Heart right ventricle (tissue), 16 donors: ENCODE data around the gene LRRC70. TPM values are rescaled to one million over a fixed set of nuclear protein-coding genes. Genes with fewer than 3 reads are reported as not detected.
A peak's percentile ranks its signal among the peaks of the same experiment; 100 is the strongest.

Experiments used
- ATAC-seq, 8 donors: fragments of 200-7000 bp; cut with Tn5 transposase; one replicate each; pipeline ENCODE4 v1.9.1; 2020; ENCODE audit warnings: mild to moderate bottlenecking in 8 of 8, moderate library complexity in 8 of 8, moderate number of reproducible peaks in 1 of 8
- DNase-seq, 2 donors: peaks; one replicate each; pipeline ENCODE4 v3.0.0-alpha.2; 2020
- H3K27ac ChIP-seq, 10 donors: fragments of 200-600 bp; sonication (generic) in 2 of 10; one replicate each; pipeline versions ENCODE4 v1.5.0 to v1.8.0; 2020 to 2022; ENCODE audit warnings: mild to moderate bottlenecking in 3 of 10
- H3K27me3 ChIP-seq, 7 donors: fragments of 200-600 bp; one replicate each; pipeline ENCODE4 v1.8.0; 2021 to 2022; ENCODE audit warnings: mild to moderate bottlenecking in 2 of 7
- H3K36me3 ChIP-seq, 9 donors: fragments of 200-600 bp; sonication (generic) in 1 of 9; one replicate each; pipeline versions ENCODE4 v1.5.0 to v1.8.0; 2020 to 2022; ENCODE audit warnings: mild to moderate bottlenecking in 2 of 9
- H3K4me1 ChIP-seq, 9 donors: fragments of 200-600 bp; sonication (generic) in 1 of 9; one replicate each; pipeline versions ENCODE4 v1.5.0 to v1.8.0; 2020 to 2022; ENCODE audit warnings: mild to moderate bottlenecking in 4 of 9
- H3K4me3 ChIP-seq, 10 donors: fragments of 200-600 bp; sonication (generic) in 2 of 10; one replicate each; pipeline versions ENCODE4 v1.5.0 to v1.8.0; 2020 to 2022; ENCODE audit warnings: mild to moderate bottlenecking in 7 of 10, moderate library complexity in 2 of 10
- H3K9me3 ChIP-seq, 11 donors: fragments of 200-600 bp in 10 of 11; sonication (generic) in 2 of 11; one replicate each; pipeline versions ENCODE4 v1.5.0 to v1.8.0; 2013 to 2022; ENCODE audit warnings: mild to moderate bottlenecking in 2 of 11, control low read depth in 1 of 11, moderate library complexity in 1 of 11
- WGBS, 2 donors: extraction: QIAGEN DNeasy Blood & Tissue Kit; methylation state at CpG; one replicate each; pipeline ENCODE4 v1.1.7; 2013; ENCODE audit warnings: inconsistent platforms in 1 of 2; 5-methylcytosine and 5-hydroxymethylcytosine counted together
- intact Hi-C, 10 donors: fragments of 100-400 bp; cut with DNase I; formaldehyde crosslinking; loops; one replicate each; pipeline versions ENCODE4 v1.11.1 to v1.14.2; 2022
- polyA plus RNA-seq, 2 donors: library from polyadenylated mRNA; stranded (reverse); fragments of 200-250 nt; gene quantifications; one replicate each; pipeline ENCODE4 v1.2.3, GENCODE V29; 2013
- total RNA-seq, 10 donors: library from RNA; stranded (reverse); fragmentation: NEBNext Ultra II Directional in 3 of 10; extraction: Animal tissue kit (Norgen Biotek cat#: 25700) in 3 of 10; gene quantifications; one replicate each; pipeline versions ENCODE4 v1.2.1 to v1.2.4, GENCODE V29; 2021 to 2023
- TF ChIP-seq, protein P1 (sequence below), 9 donors: fragments of 200-600 bp; sonication (generic) in 2 of 9; IDR thresholded peaks; one replicate each; pipeline versions ENCODE4 v1.5.0 to v1.8.0; 2021 to 2022; ENCODE audit warnings: antibody characterized with exemption in 9 of 9, mild to moderate bottlenecking in 5 of 9, moderate library complexity in 1 of 9
- donor health status: Arrhythmogenic right ventricular cardiomyopathy.
- donor health status: ischemic (EF 13 %, LVEDD 7.1; RV severe dilation, severe dysfunction).
- donor health status: healthy with polysubstance abuse.
- donor health status: DM: no; HTN: yes; CAD: no.
- donor health status: DM: no; HTN: no; CAD: no.
- donor health status: ischemic (EF 25% LVEDD 6.9; RV normal size, moderate dysfunction).
- donor health status: ischemic (EF 25% LVEDD 5.7; RV mildly dilated, moderate dysfunction).
- donor health status: healthy.
- donor health status: DM: yes; HTN: yes; CAD: no.
- donor health status: Ischemic cardiomyopathy.
- donor health status: ischemic (EF 35%, LVEDD 5.7; RV mildly dilated, moderate dysfunction).
- donor health status: nonischemic (EF 11% LVEDD 7.7; RV severe dilation, severe dysfunction).
- donor health status: DM: yes; HTN: yes; CAD: no.
- donor health status: PGD.
- donor health status: ischemic (EF 29% LVEDD 5.4; RV normal size, mild dysfunction).
- donor health status: nonischemic (EF 23%, LVEDD 6.1; RV moderate dilation, normal function).

Gene LRRC70
- total and polyA plus RNA-seq, 12 donors: 0.42 to 4.8 (median 1.7) TPM

DNA sequence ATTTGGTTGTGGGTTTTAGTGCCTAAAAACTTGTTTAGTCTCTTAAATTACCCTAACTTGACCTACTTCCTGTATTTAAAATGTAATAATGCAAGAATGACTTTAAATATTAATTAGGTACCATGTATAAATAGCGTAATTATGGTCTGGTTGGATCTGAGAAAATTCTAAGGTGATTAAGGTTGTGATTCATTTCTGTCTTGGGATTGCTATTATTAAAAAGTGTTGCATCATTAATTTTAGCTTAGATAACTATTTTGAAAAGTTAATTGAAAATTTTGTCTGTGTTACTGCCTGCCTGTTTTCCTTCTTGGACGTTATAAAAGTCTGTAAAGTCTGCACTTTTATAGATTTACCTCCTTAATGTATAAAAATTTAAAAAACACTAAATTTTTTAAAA is 11.8 kb downstream of the LRRC70 start:
- Histone ChIP-seq H3K27ac (no peak overlapping the region), H3K27me3 (no peaks in the 10 kb centered on the region), H3K4me1 (peaks cover 0 to 13% (median 0%) of the 10 kb centered on the region in 9 donors), H3K36me3 (peaks cover 0 to 45% (median 16%) of the 10 kb centered on the region in 9 donors), H3K9me3 (no peaks in the 10 kb centered on the region), H3K4me3 (no peak overlapping the region)
- DNase-seq (no peak), ATAC-seq (no peak)
- intact Hi-C loops: no loop called here
- TF ChIP-seq, protein P1, sequence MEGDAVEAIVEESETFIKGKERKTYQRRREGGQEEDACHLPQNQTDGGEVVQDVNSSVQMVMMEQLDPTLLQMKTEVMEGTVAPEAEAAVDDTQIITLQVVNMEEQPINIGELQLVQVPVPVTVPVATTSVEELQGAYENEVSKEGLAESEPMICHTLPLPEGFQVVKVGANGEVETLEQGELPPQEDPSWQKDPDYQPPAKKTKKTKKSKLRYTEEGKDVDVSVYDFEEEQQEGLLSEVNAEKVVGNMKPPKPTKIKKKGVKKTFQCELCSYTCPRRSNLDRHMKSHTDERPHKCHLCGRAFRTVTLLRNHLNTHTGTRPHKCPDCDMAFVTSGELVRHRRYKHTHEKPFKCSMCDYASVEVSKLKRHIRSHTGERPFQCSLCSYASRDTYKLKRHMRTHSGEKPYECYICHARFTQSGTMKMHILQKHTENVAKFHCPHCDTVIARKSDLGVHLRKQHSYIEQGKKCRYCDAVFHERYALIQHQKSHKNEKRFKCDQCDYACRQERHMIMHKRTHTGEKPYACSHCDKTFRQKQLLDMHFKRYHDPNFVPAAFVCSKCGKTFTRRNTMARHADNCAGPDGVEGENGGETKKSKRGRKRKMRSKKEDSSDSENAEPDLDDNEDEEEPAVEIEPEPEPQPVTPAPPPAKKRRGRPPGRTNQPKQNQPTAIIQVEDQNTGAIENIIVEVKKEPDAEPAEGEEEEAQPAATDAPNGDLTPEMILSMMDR (IDR thresholded peaks at IDR 0.05): no peak
- 77 to 97% methylated on average over 2 of the region's 2 CpGs for WGBS, 2 donors

DNA sequence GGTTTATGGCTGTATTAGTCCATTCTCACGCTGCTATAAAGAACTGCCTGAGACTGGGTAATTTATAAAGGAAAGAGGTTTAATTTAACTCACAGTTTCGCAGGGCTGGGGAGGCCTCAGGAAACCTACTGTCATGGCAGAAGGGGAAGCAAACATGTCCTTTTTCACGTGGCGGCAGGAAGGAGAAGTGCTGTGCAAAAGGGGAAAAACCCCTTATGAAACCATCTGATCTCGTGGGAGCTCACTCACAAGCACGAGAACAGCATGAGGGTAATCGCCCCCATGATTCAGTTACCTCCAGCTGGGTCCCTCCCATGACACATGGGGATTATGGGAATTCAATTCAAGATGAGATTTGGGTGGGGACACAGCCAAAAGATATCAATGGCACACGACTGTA is 13.9 kb downstream of the LRRC70 start:
- WGBS, 2 donors: 89 to 90% methylated on average over 8 of the region's 8 CpGs
- Histone ChIP-seq H3K4me3 (no peak overlapping the region), H3K9me3 (no peaks in the 10 kb centered on the region), H3K27ac (peak overlapping the region in 1 of 10 donors; percentile 1), H3K4me1 (peaks cover 0 to 8% (median 0%) of the 10 kb centered on the region in 9 donors), H3K36me3 (peaks cover 0 to 53% (median 16%) of the 10 kb centered on the region in 9 donors), H3K27me3 (no peaks in the 10 kb centered on the region)
- DNase-seq (no peak), ATAC-seq (no peak)
- intact Hi-C loops: no loop called here
- TF ChIP-seq, protein P1 (IDR thresholded peaks at IDR 0.05): no peak

DNA sequence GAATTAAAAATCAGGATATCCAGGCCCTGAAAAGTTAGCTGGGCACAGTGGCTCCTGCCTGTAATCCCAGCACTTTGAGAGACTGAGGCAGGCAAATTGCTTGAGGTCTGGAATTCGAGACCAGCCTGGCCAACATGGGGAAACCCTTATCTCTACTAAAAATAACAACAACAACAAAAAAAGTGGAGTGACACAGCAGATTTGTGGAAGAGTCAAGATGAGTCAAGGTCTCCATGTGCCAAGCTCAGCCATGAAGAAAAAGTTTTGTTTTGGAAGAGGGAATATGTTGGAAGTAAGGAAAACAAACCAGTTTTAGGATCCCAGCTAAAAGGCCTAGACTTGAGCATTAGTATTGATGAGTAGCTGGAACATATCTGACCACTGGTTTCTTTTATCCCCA is 14.7 kb downstream of the LRRC70 start:
- no peak for ATAC-seq
- H3K4me3 ChIP-seq: no peak overlapping the region
- TF ChIP-seq, protein P1 (IDR thresholded peaks at IDR 0.05): no peak
- H3K27ac ChIP-seq: peak overlapping the region in 1 of 10 donors; percentile 12
- H3K9me3 ChIP-seq: no peaks in the 10 kb centered on the region
- 74 to 82% methylated on average over 1 of the region's 1 CpG for WGBS, 2 donors
- no peaks in the 10 kb centered on the region for H3K27me3 ChIP-seq
- H3K4me1 ChIP-seq: peaks cover 0 to 8% (median 0%) of the 10 kb centered on the region in 9 donors
- intact Hi-C loops: no loop called here
- H3K36me3 ChIP-seq: peaks cover 0 to 53% (median 16%) of the 10 kb centered on the region in 9 donors
- DNase-seq: no peak

DNA sequence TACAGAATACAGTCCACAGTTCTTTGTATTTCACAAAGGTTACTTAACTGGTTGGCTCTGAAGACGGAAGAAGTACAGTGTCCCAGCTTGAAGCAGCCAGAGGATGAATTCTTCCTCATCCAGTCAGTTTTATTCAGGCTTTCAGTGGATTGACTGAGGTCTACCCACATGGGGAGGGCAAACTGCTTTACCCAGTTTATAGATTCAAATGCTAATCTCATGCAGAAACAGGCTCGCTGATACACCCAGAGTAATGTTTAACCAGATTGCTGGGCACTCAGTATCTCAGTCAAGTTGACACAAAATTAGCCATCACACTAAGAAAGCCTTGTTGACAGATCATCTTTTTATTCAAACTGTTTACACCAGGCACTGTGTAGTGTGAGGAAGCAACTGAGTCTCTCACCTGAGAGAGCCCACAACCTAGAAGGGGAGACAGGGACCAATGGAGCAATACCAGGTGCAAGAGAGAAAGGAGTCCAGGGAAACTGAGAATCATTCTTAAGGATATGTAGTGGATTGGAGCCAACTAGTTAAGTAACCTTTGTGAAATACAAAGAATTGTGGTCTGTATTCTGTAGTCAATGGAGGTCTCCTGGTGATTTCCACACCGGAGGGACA is 15.9 kb downstream of the LRRC70 start:
- TF ChIP-seq, protein P1 (IDR thresholded peaks at IDR 0.05): no peak
- intact Hi-C loops: no loop called here
- ATAC-seq (no peak), DNase-seq (no peak)
- Histone ChIP-seq H3K4me1 (peaks cover 0 to 8% (median 0%) of the 10 kb centered on the region in 9 donors), H3K9me3 (no peaks in the 10 kb centered on the region), H3K4me3 (no peak overlapping the region), H3K27me3 (no peaks in the 10 kb centered on the region), H3K36me3 (peaks cover 0 to 53% (median 16%) of the 10 kb centered on the region in 9 donors), H3K27ac (no peak overlapping the region)
- WGBS, 2 donors: 95 to 97% methylated on average over 3 of the region's 3 CpGs
